Upper lobe of left lung (tissue), 4 donors: ENCODE measurements around the gene CCT5.

Experiments used
- POLR2A ChIP-seq, 4 donors: fragments of 450-650 bp; IDR thresholded peaks; one replicate each; pipeline ENCODE4 v1.5.1; 2016 to 2017; ENCODE audit warnings: antibody characterized with exemption in 4 of 4, mild to moderate bottlenecking in 2 of 4
- POLR2AphosphoS5 ChIP-seq, 2 donors: sonication (generic); formaldehyde crosslinking; IDR thresholded peaks; one replicate each; pipeline ENCODE4 v1.5.1; 2017; ENCODE audit warnings: antibody characterized with exemption in 2 of 2
- TF ChIP-seq, protein P1 (sequence below), 6 experiments: fragments of 450-650 bp in 4 of 6; fragments of 200-600 bp in 2 of 6; sonication (generic) in 2 of 6; IDR thresholded peaks; one replicate each; pipeline ENCODE4 v1.5.1; 2016 to 2019; ENCODE audit warnings: antibody characterized with exemption in 6 of 6

DNA sequence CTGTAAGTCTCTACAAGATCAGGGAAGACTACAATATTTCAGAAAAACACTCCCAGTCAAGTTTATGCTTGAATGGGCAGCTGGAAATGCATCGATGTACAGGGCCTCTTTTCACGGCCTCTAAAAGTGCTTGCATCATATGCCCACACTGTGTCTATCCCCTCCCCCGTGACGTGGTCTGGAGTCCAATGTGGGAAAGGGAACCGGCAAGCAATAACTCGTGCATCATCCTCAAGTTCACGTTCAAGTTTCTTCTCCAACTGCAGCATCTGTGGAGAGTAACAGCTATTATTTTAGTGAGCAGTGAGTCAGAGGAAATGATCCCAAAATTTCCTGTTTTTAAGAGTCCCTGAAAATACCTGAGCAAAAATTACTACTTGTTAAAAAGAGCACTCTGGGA, 22.7 kb upstream of the CCT5 start:
- TF ChIP-seq, protein P1, sequence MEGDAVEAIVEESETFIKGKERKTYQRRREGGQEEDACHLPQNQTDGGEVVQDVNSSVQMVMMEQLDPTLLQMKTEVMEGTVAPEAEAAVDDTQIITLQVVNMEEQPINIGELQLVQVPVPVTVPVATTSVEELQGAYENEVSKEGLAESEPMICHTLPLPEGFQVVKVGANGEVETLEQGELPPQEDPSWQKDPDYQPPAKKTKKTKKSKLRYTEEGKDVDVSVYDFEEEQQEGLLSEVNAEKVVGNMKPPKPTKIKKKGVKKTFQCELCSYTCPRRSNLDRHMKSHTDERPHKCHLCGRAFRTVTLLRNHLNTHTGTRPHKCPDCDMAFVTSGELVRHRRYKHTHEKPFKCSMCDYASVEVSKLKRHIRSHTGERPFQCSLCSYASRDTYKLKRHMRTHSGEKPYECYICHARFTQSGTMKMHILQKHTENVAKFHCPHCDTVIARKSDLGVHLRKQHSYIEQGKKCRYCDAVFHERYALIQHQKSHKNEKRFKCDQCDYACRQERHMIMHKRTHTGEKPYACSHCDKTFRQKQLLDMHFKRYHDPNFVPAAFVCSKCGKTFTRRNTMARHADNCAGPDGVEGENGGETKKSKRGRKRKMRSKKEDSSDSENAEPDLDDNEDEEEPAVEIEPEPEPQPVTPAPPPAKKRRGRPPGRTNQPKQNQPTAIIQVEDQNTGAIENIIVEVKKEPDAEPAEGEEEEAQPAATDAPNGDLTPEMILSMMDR (IDR thresholded peaks at IDR 0.05) = no peak
- no peak for TF ChIP-seq POLR2AphosphoS5 (IDR thresholded peaks at IDR 0.05)
- TF ChIP-seq POLR2A (IDR thresholded peaks at IDR 0.05) = no peak
